ENCODE data around the gene DUS3L. TPM values are rescaled to one million over a fixed set of nuclear protein-coding genes. Genes with fewer than 3 reads are reported as not detected.

The DUS3L gene
- total RNA-seq, 1 experiment from 2014 or later = 67.0 TPM

DNA sequence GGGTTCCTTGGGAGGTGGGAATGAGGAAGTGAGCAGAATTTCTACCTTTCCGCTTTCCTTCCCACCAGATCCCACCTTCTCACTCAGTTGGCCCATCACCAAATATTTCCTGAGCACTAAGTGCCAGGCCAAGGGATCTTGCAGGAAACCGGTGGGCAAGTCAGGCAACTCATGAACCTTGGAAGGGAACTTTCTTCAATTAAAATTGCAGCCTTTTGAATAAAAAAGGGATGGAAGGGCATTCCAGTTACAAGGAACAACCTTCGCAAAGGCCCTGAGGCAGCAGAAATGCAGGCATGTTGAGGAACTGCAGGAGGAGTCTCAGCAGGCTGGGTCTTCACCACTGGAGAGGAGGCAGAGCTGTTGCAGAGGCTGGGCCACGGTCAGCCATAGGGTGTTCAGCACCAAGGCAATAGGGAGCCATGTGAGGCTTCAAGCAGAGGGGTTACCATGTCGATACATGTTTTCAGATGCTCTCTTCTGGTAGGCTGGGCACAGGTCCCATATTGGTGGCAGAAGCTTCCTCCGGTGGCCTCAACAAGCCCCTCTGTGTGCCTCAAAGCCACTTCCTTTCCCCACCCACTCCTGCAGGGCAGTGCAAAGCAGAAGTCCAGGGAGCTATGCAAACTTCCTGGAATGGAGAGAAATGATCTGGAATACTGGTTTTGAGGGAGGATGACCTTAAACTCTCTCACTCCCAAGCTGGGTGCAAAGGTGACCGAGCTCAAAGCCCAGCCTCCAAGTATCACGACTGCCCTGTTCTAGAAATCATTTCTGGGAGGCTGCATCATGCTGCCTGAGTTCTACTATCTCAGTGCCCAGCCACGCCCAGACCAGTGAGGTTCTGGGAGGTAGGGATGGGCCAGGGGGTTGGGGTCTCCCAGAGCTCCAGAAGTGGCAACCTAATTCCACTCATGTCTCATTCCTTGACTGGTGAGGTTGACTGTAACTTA is 48.4 kb upstream of the DUS3L start, which contains the start of gene FUT6:
TSS of gene FUT6 (minus strand) at position 638 of the 953 bp plus-strand sequence. CDS start 7,135 bp downstream, outside the sequence.
- Histone ChIP-seq H4K91ac (ENCODE audit: insufficient read length, low read depth, low read length) (no peak within 1 kb of the TSS), H3K4ac (ENCODE audit: low read depth, low read length) (no peak within 1 kb of the TSS), H2BK120ac (ENCODE audit: low read depth, low read length, poor library complexity, severe bottlenecking) (no peak within 1 kb of the TSS), H3K18ac (ENCODE audit: insufficient read length, low read depth, low read length) (no peak within 1 kb of the TSS), H4K20me1 (ENCODE audit: control insufficient read depth, insufficient read depth, insufficient read length) (no peaks in the 10 kb centered on the region), H2BK20ac (ENCODE audit: low read depth, low read length, poor library complexity, severe bottlenecking) (no peak within 1 kb of the TSS), H2BK15ac (ENCODE audit: low read depth, low read length) (no peak within 1 kb of the TSS), H3K14ac (ENCODE audit: insufficient read depth, low read length) (no peak within 1 kb of the TSS), H2BK12ac (ENCODE audit: insufficient read length, low read depth, low read length) (no peak within 1 kb of the TSS), H4K8ac (replicated peaks; ENCODE audit: insufficient read length, low read depth, low read length) (no peak within 1 kb of the TSS), H2AK5ac (ENCODE audit: insufficient read length, low read length) (no peak within 1 kb of the TSS), H3K27me3 (ENCODE audit: insufficient read depth, low read length) (no peaks in the 10 kb centered on the region), H3T11ph (ENCODE audit: low read length) (no peak within 1 kb of the TSS), H3K79me1 (ENCODE audit: insufficient read depth, low read depth, low read length, poor library complexity, severe bottlenecking) (no peaks in the 10 kb centered on the region), H3K23me2 (ENCODE audit: insufficient read length, low read depth, low read length, poor library complexity, severe bottlenecking) (no peaks in the 10 kb centered on the region), H2AFZ (ENCODE audit: low read length) (no peak within 1 kb of the TSS), H3K23ac (ENCODE audit: insufficient read length, low read depth, low read length) (no peak within 1 kb of the TSS), H3K4me1 (ENCODE audit: insufficient read depth, low read length) (no peaks in the 10 kb centered on the region), H3K27ac (ENCODE audit: insufficient read length, low read depth, low read length) (no peak within 1 kb of the TSS), H3K56ac (ENCODE audit: insufficient read length, low read depth, low read length) (no peak within 1 kb of the TSS), H3K4me2 (ENCODE audit: insufficient read depth, insufficient read length, low read length) (no peak within 1 kb of the TSS), H3K9me3 (ENCODE audit: control insufficient read depth, low read depth, low read length) (no peaks in the 10 kb centered on the region), H4K5ac (ENCODE audit: insufficient read length, low read depth, low read length) (no peak within 1 kb of the TSS), H3K79me2 (ENCODE audit: insufficient read depth, low read length) (no peaks in the 10 kb centered on the region), H3K9ac (ENCODE audit: extremely low read depth, insufficient read length, low read length) (no peak within 1 kb of the TSS), H2BK5ac (ENCODE audit: insufficient read length, low read length) (no peak within 1 kb of the TSS)
- Mint-ChIP-seq H3K27ac (no peak within 1 kb of the TSS; a peak in 1 of 7 replicates), H3K27me3 (ENCODE audit: low read depth) (peaks cover 24% of the 10 kb centered on the region), H3K9me3 (no peaks in the 10 kb centered on the region; a peak in 2 of 5 replicates), H3K36me3 (ENCODE audit: insufficient read depth in 1 of 3, low read depth in 3 of 3) (no peaks in the 10 kb centered on the region), H3K4me1 (no peaks in the 10 kb centered on the region), H3K4me3 (no peak within 1 kb of the TSS)
- TF ChIP-seq, protein P1, sequence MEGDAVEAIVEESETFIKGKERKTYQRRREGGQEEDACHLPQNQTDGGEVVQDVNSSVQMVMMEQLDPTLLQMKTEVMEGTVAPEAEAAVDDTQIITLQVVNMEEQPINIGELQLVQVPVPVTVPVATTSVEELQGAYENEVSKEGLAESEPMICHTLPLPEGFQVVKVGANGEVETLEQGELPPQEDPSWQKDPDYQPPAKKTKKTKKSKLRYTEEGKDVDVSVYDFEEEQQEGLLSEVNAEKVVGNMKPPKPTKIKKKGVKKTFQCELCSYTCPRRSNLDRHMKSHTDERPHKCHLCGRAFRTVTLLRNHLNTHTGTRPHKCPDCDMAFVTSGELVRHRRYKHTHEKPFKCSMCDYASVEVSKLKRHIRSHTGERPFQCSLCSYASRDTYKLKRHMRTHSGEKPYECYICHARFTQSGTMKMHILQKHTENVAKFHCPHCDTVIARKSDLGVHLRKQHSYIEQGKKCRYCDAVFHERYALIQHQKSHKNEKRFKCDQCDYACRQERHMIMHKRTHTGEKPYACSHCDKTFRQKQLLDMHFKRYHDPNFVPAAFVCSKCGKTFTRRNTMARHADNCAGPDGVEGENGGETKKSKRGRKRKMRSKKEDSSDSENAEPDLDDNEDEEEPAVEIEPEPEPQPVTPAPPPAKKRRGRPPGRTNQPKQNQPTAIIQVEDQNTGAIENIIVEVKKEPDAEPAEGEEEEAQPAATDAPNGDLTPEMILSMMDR (conservative IDR thresholded peaks at IDR 0.05) = no peak
- no peak for DNase-seq
- WGBS (ENCODE audit: extremely low coverage, insufficient read length, low lambda C conversion rate) = no CpG with 5 or more reads among the region's 9 CpGs
